RCC 7860 (cell line): ENCODE results near the gene TM9SF2.

Source experiments
- DNase-seq: peaks from one replicate; pipeline ENCODE4 v3.0.0-alpha.2; 2015; ENCODE audit warnings: low spot score
- FAIRE-seq: peaks from 2 replicates; lab custom pipeline; 2012; peaks lifted over from hg19 to GRCh38; lab: Jason Lieb, UNC

Gene TM9SF2

DNA sequence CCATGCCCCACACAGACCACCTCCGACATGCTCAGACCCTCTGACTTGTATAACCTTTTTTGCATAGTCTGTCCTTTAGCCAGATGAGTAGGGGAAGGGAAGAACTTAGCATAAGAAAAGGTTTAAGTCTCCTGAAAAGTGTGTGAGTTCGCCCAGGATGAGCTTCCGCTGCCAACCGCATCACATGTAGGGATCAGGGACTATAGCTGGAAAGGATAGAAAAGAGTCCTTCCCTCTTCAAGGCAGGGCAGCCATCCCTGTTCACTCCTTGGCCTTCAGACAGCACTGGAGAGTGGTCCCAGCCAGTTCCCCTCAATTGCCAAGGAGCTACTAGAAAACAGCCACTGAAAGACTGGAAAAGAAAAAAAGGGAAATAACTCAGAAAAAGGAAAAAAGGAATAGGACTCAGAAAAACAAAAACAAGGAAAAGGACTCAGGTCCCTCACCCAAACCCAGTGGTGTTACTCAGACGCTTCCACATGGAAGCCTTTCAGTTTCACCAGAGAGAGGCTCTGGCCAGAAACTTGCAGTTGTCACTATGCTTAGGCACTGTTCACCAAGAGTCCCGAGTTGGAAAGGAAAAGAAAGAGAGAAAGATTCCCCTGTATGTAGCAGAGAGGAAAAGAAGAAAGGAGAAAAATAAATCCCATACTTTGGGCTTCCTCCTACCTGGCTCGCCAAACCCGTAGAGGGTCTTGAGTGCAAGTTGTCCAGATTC is 5.6 kb upstream of the TM9SF2 start:
- DNase-seq = no peak
- no peak for FAIRE-seq

DNA sequence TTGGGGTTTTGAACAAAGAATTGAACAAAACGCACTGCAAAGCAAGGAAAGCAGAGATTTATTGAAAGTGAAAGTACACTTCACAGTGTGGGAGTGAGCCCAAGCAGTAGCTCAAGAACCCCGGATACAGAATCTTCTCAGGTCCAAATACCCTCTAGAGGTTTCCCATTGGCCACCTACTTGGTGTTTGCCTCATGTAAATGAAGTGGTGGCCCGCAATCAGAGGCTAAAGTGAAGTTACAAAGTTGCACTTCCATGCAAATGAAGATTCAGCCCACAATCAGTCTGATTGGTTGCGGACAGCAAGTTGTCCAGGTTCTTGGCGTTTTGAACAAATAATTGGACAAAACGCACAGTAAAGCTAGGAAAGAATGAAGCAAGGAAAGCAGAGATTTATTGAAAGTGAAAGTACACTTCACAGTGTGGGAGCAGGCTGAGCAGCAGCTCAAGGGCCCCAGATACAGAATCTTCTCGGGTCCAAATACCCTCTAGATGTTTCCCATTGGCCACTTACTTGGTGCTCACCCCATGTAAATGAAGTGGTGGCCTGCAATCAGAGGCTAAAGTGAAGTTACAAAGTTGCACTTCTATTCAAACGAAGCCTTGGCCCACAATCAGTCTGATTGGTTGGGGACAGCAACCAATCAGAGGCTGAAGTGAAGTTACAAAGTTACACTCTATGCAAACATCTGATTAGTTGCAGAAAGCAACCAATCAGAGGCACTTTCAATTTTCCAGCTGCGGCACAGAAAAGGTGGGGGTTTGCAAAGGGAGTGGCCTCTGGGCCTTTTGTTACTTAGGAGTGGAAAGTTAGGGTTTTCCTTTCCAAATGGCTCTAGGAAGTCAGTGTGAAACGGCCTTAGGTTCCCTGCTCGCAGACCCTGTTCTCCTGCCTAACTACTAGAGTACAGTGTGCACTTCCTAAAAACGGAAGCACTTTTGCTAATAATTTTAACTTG is 4.8 kb upstream of the TM9SF2 start:
- DNase-seq (no peak), FAIRE-seq (no peak)

DNA sequence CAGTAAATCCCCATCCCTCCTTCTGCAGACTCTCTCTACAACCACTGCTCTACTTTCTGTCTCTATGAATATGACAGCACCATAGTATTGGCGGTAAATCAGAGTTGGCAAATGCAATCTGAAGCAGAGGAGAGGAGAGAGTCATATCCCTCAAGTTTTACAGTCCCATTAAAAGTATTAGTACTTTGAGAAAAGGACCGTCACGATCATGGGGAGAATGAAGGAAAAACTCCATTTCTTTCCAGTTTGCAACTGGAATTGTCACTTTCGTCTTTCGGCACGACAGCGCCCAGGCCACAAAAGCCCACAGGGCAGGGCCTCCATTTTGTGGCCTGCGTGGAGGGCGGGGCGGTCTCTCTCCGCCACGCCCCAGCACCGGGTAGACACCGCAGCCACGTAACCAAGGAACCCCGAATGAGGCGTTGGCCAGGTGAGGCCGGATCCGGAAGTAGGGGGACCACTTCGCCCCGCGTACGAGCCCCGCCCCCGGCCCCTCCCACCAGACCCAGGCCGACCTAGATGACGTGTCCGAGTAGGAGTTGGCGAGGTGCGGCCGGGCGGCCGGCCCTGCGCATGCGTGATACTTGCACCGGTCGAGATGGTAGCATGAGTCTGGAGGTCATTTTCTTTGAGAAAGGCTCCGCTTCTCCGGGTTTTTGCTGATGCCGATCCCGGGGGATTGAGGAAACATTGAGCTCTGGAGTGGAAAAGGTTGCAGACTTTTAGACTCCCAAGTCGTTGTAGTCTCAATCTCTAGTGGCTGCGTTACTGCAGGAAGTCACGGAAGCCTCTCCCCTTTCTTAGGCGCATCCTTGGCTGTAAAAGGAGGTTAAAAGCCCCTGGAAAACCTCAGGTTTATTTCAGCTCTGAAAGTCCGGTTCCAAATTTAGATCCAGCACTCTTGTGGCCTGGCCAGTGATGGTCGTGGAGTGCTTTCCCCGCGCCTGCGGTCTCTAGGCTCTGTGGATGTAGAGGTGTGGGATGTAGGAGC is 2.8 kb upstream of the TM9SF2 start:
- peak; percentile 90 for DNase-seq
- FAIRE-seq = no peak

DNA sequence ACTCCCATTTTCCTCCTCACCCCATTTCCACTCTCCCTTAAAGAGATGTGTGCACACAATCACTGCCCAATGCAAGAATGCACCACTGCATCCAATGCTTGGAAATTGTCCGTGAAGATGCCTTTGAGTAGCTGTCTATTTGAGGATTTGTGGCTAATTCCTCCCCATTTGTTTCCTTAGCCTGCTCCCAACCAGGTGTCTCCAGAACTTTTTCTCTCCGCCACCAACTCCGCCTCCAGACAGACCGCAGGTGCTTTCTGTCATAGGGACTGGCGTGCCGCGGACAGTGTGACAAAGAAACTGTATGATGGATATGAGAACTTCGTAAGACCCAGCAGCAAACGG is 461 bp upstream of the TM9SF2 start:
- DNase-seq (no peak), FAIRE-seq (no peak)

DNA sequence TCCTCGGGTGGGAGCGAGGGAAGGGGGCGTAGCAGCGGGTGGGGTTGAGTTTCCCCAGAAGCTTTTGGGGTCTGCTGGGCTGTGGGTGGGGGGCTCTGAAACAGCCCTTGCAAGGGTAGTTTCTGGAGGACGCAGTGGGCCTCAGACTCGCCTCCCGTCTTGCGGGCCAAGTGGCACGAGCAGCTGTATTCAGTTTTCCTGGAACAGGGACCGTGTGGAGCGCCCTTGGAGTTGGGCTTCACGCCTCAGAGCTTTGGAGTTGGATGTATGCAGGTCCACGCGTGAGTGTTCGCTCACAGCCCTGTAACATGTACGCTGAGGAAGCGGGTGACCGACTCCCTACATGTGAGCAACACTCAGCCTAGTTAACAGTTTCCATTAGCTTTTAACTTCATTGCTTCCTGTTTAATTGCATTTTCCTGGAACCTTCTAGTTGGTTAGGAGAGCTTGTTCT is 603 bp downstream of the TM9SF2 start:
- DNase-seq (peak; percentile 19), FAIRE-seq (no peak)

DNA sequence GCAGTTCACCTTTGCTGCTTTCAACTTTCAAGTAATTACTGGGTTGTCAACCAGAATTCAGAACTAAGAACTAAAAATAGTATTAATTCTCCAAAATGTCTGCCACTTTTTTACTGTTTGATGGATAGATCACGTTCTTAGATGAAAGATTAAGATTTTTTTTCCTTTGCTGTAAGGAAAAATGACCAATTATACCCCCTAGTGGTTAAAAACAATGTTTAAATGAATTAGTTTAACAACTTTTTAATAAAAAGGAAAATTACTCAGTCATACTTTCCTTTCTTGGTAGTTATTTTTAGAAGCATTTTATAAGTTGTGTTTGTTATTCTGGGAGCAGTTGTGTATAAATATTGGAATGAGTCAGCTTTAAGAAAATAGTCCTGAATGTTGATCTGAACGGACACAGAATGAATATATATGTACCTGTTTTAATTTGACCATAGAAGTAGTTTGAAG is 4.6 kb downstream of the TM9SF2 start:
- FAIRE-seq (peak; percentile 18), DNase-seq (no peak)

DNA sequence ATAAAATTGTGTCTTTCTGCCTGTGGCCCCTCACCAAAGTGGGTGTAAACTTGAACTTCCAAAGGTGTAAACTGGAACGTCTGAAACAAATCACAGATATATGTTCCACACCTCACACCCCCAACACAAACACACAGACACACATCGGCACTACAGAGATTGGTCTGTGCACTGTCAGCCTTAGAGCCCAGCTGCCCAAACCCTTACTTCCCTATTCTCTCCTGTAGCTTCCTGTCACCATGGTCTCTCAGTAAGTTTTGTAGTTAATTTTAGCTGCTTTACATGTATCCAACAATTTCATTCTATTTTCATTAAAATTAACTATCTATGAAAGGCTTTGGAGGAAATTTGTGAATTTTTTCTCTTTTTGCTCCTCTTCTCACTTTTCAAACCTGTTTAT is 5.4 kb downstream of the TM9SF2 start:
- DNase-seq = no peak
- no peak for FAIRE-seq

DNA sequence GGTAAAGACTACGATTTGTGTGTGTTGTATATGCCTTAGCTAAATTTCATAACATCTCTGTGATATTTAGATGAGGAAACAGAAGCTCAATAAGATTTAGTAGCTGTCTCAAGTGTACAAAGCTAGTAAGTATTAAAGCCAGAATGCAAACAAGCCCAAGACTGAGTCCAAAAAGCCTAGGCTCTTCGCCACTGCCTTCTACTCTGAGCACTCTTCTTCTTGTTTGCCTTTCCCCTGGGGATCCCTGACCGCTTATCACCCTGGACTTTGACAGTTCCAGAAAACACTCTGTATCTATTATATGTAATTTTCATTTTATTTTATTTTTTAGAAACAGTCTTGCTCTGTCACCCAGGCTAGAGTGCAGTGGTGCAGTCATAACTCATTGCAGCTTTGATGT is 5.8 kb downstream of the TM9SF2 start:
- no peak for DNase-seq
- no peak for FAIRE-seq

DNA sequence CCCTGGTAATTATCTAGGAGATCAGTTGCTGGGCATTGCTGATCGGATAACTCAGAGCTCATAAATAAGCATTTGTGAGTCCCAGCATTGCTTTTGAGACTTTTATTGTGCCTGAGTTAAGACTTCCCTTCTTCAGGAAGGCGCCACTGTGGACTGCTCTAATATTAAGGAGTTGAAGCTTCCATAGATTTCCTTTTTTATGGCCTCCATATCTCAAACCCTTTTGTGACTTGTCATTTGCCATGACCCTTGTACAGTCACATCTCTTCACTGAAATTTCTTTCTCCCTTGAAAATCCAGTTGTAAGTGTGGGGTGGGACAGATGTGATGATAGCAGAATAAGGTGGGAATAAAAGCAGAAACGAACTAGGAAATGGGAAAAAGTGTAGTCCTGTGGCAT is 6.3 kb downstream of the TM9SF2 start:
- DNase-seq (no peak), FAIRE-seq (no peak)

DNA sequence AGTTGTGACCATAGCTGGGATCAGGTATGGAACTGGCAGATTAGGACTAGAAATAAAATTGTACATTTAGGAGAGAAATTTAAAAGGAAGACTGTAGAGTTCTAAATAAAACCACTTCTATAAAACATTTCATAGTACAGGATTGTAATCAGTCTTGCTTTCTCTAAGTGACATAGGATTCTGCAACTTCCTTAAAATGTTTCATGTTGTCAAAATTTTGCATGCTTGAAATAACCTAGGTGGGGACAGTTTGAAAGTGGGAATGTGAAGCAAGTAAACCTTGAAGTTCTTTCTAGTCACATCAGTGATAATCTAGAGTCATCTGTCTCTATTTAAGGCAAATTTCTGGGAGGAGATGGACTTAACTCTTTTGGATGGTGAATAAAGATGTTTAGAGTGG is 6.7 kb downstream of the TM9SF2 start:
- no peak for FAIRE-seq
- no peak for DNase-seq

DNA sequence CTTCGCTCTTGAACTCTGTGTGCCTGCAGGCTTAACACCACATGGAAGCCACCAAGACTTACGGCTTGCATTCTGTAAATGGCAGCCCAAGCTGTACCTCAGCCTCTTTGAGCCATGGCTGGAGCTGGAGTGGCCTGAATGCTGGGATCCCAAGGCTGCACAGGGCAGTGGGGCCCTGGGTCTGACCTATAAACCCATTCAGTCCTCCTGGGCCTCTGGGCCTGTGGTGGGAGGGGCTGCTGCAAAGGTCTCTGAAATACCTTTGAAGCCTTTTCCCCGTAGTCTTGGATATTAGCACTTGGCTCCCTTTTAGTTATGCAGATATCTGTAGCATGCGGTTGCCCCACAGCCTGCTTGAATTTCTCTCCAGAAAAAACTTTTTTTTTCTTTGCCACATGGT is 8.2 kb downstream of the TM9SF2 start:
- no peak for FAIRE-seq
- DNase-seq = no peak

DNA sequence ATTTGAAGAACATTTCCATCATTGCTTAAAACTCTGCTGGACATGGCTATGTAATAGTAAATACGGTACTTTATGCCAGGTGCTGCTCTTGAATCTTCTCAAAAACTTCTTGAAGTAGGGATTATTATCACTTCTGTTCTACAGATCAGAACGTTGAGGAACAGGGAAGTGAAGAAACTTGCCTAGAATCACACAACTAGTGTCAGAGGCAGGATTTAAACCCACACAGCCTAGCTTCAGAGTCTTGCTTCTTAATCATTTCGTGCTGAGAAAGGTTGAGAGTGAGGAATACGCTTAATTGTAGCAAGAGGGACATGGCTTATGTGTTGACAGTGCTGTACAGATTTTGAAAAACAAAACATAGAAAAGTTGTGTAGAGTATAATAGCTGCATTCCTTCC is 13.5 kb downstream of the TM9SF2 start:
- DNase-seq (no peak), FAIRE-seq (no peak)

DNA sequence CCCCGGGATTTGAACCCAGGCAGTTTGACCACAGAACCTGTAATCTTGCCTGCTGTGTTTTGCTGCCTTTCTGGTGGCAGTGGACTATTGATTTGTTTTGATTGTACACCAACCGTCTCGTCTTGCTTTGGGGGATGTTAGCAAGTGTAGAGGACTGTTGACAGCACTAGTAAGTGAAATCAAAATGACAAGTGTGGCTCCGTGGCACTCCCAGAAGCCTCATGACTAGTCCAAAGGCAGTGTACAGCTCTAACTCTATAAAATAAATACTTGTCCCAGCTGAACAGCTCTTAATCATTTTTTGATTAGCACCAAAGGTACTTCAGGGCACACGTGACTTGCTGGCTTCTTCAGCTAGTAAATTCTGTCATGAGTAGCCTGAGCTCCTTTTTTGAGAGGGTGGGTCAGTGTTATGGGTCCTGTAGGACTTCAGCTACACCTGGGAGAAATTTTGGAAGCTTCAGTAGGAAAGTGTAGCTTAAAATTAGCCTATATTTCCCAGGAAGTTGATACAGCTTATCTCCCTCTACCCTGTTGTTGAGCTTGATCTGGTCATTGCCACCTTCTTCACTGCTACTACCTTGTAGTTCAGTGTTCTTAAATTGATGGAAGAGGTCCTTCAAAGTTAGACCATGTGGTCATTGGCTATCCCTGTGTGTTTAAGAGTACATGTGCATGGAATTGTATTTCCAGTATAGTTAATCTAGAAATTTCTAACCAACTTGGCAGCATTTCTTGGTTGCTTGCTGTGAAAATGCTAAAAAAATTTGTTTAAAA is 15.1 kb downstream of the TM9SF2 start:
- DNase-seq (no peak), FAIRE-seq (no peak)

DNA sequence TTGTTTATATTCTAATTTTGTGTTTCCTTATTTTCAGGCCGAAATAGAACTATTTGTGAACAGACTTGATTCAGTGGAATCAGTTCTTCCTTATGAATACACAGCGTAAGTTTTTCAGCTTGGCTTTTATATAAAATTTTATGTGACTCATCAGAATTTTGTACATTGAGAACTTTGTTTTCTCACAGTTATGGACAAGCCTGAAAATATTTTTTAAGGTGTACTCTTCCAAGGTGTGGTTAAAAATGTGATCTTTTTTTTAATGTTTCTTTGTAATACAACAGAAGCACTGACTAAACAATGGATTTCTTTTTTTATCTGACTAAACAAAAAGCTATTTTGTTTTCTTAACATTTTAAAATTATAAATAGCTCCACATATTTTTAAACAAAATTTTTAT is 16.3 kb downstream of the TM9SF2 start:
- FAIRE-seq (no peak), DNase-seq (no peak)

DNA sequence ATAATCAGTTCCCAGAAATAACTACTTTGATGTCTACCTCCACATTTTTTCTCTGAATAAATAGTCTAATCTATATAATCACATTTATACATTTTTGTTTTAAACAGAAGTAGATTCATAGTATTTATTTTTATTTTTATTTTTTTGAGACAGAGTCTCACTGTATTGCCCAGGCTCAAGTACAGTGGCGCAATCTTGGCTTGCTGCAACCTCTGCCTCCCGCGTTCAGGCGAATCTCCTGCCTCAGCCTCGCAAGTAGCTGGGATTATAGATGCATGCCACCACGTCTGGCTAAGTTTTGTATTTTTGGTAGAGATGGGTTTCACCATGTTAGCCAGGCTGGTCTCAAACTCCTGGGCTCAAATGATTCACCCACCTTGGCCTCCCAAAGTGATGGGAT is 16.7 kb downstream of the TM9SF2 start:
- FAIRE-seq = no peak

DNA sequence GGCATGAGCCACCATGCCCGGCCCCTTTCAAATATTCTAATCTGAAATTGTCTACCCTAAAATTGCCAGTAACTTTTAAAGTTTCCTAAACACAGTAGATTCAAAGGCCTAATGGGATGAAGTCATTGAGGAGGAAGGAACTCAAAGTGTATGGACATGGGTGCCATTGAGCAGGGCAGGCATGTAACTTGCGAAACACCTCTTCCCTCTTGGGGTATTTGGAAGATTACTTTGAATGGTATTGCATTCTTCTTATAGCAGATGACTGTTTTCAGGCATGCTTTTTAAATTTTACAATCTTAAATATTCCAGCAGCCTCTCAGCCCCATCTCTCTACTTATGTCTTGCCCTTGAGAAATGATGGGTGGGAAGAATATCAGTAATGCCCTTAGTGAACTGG is 21.0 kb downstream of the TM9SF2 start:
- FAIRE-seq (no peak), DNase-seq (no peak)

More for the DNA sequence above, 16.7 kb downstream of the TM9SF2 start:
- DNase-seq = no peak

DNA sequence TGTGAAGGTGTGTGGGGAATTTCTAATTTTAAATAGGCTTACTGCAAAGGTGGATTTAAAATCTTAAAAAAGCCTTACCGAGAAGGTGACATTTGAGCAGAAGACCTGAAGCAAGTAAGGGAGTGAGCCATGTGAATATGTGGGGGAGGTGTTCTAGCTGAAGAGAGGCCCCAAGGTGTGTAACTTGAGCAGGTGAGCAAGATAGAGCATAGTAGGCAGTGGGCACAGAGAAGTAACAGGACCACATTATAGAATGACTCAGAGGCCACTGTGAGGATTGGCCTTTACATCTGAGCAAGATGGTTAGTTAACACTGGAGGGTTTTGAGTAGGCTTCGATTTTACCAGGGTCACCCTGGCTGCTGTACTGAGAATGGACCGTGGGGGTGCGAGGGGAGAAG is 22.6 kb downstream of the TM9SF2 start:
- no peak for FAIRE-seq
- DNase-seq = no peak

DNA sequence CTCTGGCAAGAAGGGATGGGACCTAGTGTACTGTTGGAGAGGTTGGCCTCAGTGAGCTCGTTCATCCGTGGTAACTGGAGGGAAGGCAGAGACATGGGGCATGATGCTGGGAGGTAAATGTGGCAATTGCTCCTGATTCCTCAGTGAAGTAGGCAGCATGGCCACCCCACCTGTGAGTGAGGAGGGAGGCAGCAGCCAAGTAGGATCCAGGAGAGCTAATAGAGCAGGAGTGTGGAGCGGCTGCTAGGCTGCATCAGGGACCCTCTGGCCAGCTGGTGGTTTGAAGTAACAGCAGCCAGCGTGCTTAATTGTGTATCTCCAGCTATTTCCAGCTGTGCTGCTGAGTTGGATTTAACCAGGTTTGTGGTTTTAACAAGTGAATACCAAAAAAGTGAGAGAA is 24.7 kb downstream of the TM9SF2 start:
- FAIRE-seq = no peak

DNA sequence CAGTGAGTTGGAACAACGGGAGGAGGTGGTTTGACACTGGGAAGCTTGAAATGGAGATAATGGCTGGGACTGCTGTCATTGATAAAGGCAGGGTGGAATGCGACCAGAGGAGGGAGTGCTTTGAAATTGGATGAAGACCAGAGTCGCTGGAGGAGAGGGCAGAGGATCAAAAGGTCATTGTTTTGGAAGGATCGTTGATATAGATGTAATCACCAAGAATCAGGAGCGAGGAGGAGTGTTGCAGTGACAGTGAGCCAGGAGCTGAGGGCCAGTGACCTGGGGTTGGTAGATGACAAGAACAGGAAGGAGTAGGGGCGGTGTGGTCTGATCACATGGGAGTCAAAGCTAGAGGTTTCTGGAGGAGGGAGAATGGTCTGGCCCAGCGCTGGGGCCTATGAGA is 25.3 kb downstream of the TM9SF2 start:
- DNase-seq = no peak
- no peak for FAIRE-seq

More for the DNA sequence above, 24.7 kb downstream of the TM9SF2 start:
- no peak for DNase-seq

DNA sequence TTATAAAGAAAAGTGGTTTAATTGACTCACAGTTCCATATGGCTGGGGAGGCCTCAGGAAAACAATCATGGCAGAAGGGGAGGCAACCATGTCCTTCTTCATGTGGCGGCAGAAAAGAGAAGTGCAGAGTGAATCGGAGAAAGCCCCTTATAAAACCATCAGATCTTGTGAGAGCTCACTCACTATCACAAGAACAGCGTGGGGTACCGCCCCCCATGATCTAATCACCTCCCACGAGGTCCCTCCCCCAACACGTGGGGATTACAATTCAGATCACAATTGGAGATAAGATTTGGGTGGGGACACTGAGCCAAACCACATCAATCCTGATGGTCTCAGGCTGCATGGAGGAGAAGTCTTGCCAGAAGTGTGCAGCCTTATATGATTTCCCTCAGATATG is 26.0 kb downstream of the TM9SF2 start:
- FAIRE-seq = no peak

More for the DNA sequence above, 26.0 kb downstream of the TM9SF2 start:
- no peak for DNase-seq
